ENCODE data around the gene RYR3.

GRCh38 chr15:33636958-33637357 lies 326.2 kb downstream of the RYR3 start:
- no peak for TF ChIP-seq EZH2 (optimal IDR thresholded peaks at IDR 0.05; ENCODE audit: low read depth, low read length)
- TF ChIP-seq, protein P1, sequence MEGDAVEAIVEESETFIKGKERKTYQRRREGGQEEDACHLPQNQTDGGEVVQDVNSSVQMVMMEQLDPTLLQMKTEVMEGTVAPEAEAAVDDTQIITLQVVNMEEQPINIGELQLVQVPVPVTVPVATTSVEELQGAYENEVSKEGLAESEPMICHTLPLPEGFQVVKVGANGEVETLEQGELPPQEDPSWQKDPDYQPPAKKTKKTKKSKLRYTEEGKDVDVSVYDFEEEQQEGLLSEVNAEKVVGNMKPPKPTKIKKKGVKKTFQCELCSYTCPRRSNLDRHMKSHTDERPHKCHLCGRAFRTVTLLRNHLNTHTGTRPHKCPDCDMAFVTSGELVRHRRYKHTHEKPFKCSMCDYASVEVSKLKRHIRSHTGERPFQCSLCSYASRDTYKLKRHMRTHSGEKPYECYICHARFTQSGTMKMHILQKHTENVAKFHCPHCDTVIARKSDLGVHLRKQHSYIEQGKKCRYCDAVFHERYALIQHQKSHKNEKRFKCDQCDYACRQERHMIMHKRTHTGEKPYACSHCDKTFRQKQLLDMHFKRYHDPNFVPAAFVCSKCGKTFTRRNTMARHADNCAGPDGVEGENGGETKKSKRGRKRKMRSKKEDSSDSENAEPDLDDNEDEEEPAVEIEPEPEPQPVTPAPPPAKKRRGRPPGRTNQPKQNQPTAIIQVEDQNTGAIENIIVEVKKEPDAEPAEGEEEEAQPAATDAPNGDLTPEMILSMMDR (IDR thresholded peaks at IDR 0.05; ENCODE audit: low read length) = no peak
